ENCODE data around the gene ACOT11. TPM values are rescaled to one million over a fixed set of nuclear protein-coding genes. Genes with fewer than 3 reads are reported as not detected.

The ACOT11 gene
- total RNA-seq, 1 donor from 2014 or later = 1.8 TPM

DNA sequence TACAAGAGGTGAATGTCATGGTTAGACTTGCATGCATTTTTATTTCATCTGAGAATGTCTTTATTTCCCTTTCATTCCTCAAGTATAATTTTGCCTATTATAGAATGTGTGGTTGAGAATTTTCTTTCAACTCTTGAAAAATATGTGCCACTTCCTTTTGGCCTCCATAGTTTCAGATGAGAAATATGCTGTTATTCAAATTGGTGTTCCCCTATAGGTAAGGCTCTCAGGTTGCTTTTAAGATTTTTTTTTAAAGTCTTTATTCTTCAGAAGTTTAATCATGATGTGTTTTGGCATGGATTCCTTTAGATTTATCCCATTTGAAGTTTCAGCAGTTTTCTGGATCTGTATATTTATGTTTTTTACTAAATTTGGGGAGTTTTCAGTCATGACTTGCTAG, 95.7 kb downstream of the ACOT11 start:
- H3K36me3 Mint-ChIP-seq (ENCODE audit: low read depth) = no peaks in the 10 kb centered on the region
- H3K4me3 Mint-ChIP-seq (ENCODE audit: low read depth) = no peak overlapping the region
- H3K27ac Mint-ChIP-seq = no peak overlapping the region
- no peaks in the 10 kb centered on the region for H3K4me1 Mint-ChIP-seq (ENCODE audit: low read depth)
- H3K9me3 Mint-ChIP-seq = peaks cover 7% of the 10 kb centered on the region
- intact Hi-C loops (cut with micrococcal nuclease) = no loop called here
- peaks cover 7% of the 10 kb centered on the region for H3K27me3 Mint-ChIP-seq (ENCODE audit: low read depth)
- DNase-seq (ENCODE audit: low spot score) = no peak

GRCh38 chr1:54645806-54646676, 98.0 kb downstream of the ACOT11 start:
- intact Hi-C loops (cut with micrococcal nuclease) = no loop called here
- H3K27me3 Mint-ChIP-seq (ENCODE audit: low read depth) = peaks cover 3% of the 10 kb centered on the region
- no peak for DNase-seq (ENCODE audit: low spot score)

DNA sequence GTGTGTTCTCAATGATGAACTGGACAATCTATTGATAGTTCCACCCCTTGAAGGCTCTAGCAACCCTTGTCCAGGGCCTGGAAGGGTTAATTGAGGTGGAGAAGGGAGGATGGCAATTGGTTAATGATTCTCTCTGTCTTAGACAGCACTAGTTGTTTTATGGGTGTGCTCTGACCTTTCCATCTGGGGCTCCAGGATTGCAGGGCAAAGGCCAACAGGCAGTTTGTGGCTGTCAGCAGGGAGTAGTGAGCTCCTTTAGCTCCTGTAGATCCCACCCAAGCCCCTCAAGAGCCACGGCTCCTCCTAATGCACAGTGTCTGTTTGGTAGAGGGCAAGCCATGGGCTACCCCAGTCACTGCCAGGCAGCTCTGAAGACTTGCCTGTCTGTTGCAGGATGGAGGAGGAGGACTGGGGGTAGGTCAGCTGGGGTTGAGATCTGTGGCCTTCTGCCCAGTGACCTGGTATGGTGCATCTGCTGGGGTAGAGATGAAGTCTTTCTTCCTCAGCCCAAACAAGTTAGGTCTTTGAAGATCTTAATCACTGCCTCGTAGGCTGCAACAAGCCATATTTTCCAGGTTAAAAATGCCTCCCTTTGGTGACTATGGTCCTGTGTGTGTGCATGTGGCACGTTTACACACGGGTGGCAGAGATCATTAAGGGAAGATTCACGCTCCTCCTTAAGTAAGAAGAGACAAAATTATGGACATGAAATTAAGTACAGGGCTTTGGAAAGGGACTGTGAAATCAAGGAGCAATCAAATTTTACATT, 101.3 kb downstream of the ACOT11 start:
- Mint-ChIP-seq H3K4me3 (ENCODE audit: low read depth) (no peak overlapping the region), H3K27ac (no peak overlapping the region), H3K4me1 (ENCODE audit: low read depth) (no peaks in the 10 kb centered on the region), H3K9me3 (no peaks in the 10 kb centered on the region), H3K36me3 (ENCODE audit: low read depth) (no peaks in the 10 kb centered on the region), H3K27me3 (ENCODE audit: low read depth) (peaks cover 5% of the 10 kb centered on the region)
- DNase-seq (ENCODE audit: low spot score) = no peak
- intact Hi-C loops (cut with micrococcal nuclease) = no loop called here

More at GRCh38 chr1:54645806-54646676, 98.0 kb downstream of the ACOT11 start:
- peaks cover 7% of the 10 kb centered on the region for H3K9me3 Mint-ChIP-seq
- H3K4me1 Mint-ChIP-seq (ENCODE audit: low read depth) = no peaks in the 10 kb centered on the region
- H3K36me3 Mint-ChIP-seq (ENCODE audit: low read depth) = no peaks in the 10 kb centered on the region
- no peak overlapping the region for H3K4me3 Mint-ChIP-seq (ENCODE audit: low read depth)
- no peak overlapping the region for H3K27ac Mint-ChIP-seq

DNA sequence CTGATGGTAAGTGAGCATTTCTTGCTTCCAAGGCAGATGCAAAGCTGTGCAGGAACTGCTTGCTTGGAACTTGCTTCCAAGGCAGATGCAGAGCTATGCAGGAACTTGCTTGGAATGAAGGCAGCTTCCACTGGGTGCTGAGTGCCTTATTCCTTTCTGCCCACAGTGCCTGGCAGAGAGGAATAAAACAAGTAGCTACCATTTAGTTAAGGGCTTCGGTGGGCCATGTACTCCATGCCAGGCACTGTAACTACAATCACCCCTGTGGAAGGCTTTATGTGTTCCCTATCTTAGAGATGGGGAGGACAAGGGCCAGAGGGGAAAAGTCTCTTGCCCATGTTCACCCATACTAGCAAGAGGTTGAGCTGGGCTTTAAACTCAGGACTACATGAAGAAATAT, 101.9 kb downstream of the ACOT11 start:
- H3K27me3 Mint-ChIP-seq (ENCODE audit: low read depth) = peaks cover 5% of the 10 kb centered on the region
- no peaks in the 10 kb centered on the region for H3K9me3 Mint-ChIP-seq
- intact Hi-C loops (cut with micrococcal nuclease) = no loop called here
- H3K27ac Mint-ChIP-seq = no peak overlapping the region
- no peaks in the 10 kb centered on the region for H3K36me3 Mint-ChIP-seq (ENCODE audit: low read depth)
- DNase-seq (ENCODE audit: low spot score) = no peak
- no peaks in the 10 kb centered on the region for H3K4me1 Mint-ChIP-seq (ENCODE audit: low read depth)
- no peak overlapping the region for H3K4me3 Mint-ChIP-seq (ENCODE audit: low read depth)

GRCh38 chr1:54650417-54650816, 102.4 kb downstream of the ACOT11 start:
- intact Hi-C loops (cut with micrococcal nuclease) = no loop called here
- Mint-ChIP-seq H3K36me3 (ENCODE audit: low read depth) (no peaks in the 10 kb centered on the region), H3K27me3 (ENCODE audit: low read depth) (peaks cover 5% of the 10 kb centered on the region), H3K4me3 (ENCODE audit: low read depth) (no peak overlapping the region), H3K4me1 (ENCODE audit: low read depth) (no peaks in the 10 kb centered on the region), H3K27ac (no peak overlapping the region), H3K9me3 (no peaks in the 10 kb centered on the region)
- no peak for DNase-seq (ENCODE audit: low spot score)

DNA sequence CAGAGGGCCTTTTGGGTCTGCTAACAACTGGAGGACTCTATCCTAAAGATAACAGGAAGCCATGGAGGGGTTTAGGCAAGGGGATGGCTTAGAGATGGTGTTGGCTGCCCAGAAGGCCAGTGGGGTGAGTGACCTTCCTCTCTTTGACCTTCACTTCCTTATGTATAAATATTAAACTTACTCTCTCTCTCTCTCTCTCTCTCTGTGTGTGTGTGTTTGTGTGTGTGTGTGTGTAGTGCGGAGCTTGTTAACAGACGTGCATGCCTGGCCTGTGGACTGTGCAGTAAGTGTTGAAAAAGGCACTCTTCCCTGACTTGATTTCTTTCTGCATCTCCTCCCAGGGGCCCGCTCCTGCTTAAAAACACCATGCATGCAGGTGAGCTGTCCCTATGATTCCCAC, 103.6 kb downstream of the ACOT11 start:
- Mint-ChIP-seq H3K9me3 (no peaks in the 10 kb centered on the region), H3K27me3 (ENCODE audit: low read depth) (peaks cover 5% of the 10 kb centered on the region), H3K27ac (no peak overlapping the region), H3K36me3 (ENCODE audit: low read depth) (no peaks in the 10 kb centered on the region), H3K4me1 (ENCODE audit: low read depth) (no peaks in the 10 kb centered on the region), H3K4me3 (ENCODE audit: low read depth) (no peak overlapping the region)
- no peak for DNase-seq (ENCODE audit: low spot score)
- intact Hi-C loops (cut with micrococcal nuclease) = no loop called here

DNA sequence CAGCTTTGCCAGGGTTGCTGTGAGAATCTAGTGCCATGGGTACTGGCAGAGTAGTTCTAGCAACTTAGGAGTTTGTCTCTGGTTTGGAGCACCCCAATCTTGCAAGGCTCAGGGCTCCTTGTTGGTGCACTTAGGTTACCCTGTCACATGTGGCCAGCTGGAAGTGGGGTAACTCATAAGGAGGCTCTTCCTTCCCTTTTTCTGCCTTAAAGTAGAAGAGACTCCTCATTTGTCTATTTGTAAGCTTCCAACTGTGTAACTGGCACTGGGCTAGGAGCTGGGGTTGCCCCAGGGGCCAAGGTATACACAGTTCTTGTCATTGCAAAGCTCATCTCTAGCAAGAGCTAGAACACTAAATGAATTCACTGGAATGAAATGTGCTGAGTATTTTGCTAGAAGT, 104.1 kb downstream of the ACOT11 start:
- no peak overlapping the region for H3K4me3 Mint-ChIP-seq (ENCODE audit: low read depth)
- intact Hi-C loops (cut with micrococcal nuclease) = no loop called here
- H3K9me3 Mint-ChIP-seq = no peaks in the 10 kb centered on the region
- no peaks in the 10 kb centered on the region for H3K36me3 Mint-ChIP-seq (ENCODE audit: low read depth)
- no peak for DNase-seq (ENCODE audit: low spot score)
- no peak overlapping the region for H3K27ac Mint-ChIP-seq
- peaks cover 5% of the 10 kb centered on the region for H3K27me3 Mint-ChIP-seq (ENCODE audit: low read depth)
- no peaks in the 10 kb centered on the region for H3K4me1 Mint-ChIP-seq (ENCODE audit: low read depth)

DNA sequence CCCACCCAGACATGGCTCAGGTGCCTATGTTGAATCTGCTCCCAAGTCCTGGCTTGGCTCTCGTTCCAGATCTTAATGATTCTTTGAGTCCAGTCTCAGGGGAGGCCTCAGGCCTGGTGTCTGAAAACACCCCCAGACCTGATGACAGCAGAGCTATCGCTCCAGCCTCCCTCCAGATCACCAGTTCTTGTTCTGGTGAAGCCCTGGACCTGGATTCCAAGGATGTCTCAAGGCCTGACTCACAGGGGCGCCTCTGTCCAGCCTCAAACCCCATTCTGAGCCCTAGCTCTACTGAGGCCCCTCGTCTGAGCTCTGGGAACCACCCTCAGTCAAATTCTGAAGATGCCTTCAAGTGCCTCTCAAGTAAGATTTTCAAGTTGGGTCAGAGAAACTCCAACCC, 105.0 kb downstream of the ACOT11 start:
- no peak for DNase-seq (ENCODE audit: low spot score)
- intact Hi-C loops (cut with micrococcal nuclease) = no loop called here
- peaks cover 3% of the 10 kb centered on the region for H3K9me3 Mint-ChIP-seq
- no peak overlapping the region for H3K4me3 Mint-ChIP-seq (ENCODE audit: low read depth)
- no peak overlapping the region for H3K27ac Mint-ChIP-seq
- H3K27me3 Mint-ChIP-seq (ENCODE audit: low read depth) = peaks cover 5% of the 10 kb centered on the region
- H3K4me1 Mint-ChIP-seq (ENCODE audit: low read depth) = no peaks in the 10 kb centered on the region
- H3K36me3 Mint-ChIP-seq (ENCODE audit: low read depth) = no peaks in the 10 kb centered on the region

DNA sequence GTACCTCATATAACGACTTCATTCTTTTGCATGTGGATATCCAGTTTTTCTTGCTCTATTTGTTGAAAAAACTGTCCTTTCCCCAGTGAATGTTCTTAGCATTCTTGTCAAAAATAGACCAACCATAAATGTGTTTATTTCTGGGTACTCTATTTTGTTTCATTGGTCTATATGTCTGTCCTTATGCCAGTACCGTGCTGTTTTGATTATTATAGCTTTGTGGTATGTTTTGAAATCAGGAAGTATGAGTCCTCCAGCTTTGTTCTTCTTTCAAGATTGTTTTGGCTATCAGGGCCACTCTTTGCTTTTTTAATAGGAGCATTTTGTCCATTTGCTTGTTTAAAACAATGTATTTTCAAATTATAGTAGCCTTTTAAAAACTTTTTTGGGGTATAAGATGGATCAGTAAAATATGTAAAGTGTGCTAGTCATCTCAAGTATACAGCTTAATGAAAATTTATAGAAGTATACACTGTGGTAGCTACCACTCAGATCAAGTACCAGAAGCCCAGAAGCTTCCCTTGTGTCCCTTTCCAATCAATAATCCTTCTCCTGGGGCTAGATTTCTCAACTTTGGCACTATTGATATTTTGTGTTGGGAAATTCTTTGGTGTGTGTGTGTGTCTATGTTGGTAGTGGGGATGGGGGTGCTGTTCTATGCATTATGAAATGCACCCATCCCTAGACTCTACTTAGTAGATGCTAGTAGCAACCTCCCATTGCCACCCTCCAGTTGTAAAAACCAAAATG, 110.3 kb downstream of the ACOT11 start:
- intact Hi-C loops (cut with micrococcal nuclease) = no loop called here
- no peak for DNase-seq (ENCODE audit: low spot score)
- H3K27me3 Mint-ChIP-seq (ENCODE audit: low read depth) = no peaks in the 10 kb centered on the region
- no peaks in the 10 kb centered on the region for H3K4me1 Mint-ChIP-seq (ENCODE audit: low read depth)
- no peaks in the 10 kb centered on the region for H3K36me3 Mint-ChIP-seq (ENCODE audit: low read depth)
- H3K4me3 Mint-ChIP-seq (ENCODE audit: low read depth) = no peak overlapping the region
- H3K9me3 Mint-ChIP-seq = peaks cover 5% of the 10 kb centered on the region
- H3K27ac Mint-ChIP-seq = no peak overlapping the region

Other genes with a start within 250 kb of the ACOT11 start
- gene SSBP3, start 141.8 kb upstream of the ACOT11 start, total RNA-seq = 84.4 and 89.9 TPM in 2 replicates
- not detected in 2 replicates for gene FAM151A, start 75.3 kb downstream of the ACOT11 start, total RNA-seq
- 0.16 TPM in 2 replicates for gene MROH7, start 93.6 kb downstream of the ACOT11 start, total RNA-seq
- 36.6 and 38.2 TPM in 2 replicates for gene TTC4, start 167.6 kb downstream of the ACOT11 start, total RNA-seq
- gene PARS2, start 216.3 kb downstream of the ACOT11 start, total RNA-seq = 6.1 and 6.4 TPM in 2 replicates

All from activated T-helper 2 cell treated with anti-CD3 and anti-CD28 coated beads, Interferon-gamma antibody, Interleukin-2, Interleukin-4, amounts not matched to agents 10 μg/mL and 5 μg/mL and 100 μg/mL, durations not matched to agents 14 hours and 24 hours and 36 hours (primary cell).